HepG2 (cell line): Measurements from ENCODE around the gene PDE4DIP.
"Not testable (repeated sequence)": the region's sequence is repeated elsewhere in the genome, so short reads cannot be mapped to it uniquely, and the experiment has no call there.

Experiments
- ATRX ChIP-seq: sonication (generic); formaldehyde crosslinking; IDR thresholded peaks from 2 replicates; pipeline ENCODE4 v1.4.0; 2020; ENCODE audit warnings: missing genetic modification reagents, borderline replicate concordance
- EP300 ChIP-seq, 3 experiments: sonication (generic) in 1 of 3; formaldehyde crosslinking in 1 of 3; IDR thresholded peaks; 2 replicates each; pipeline versions ENCODE4 v1.5.1 to v1.6.1; 2011 to 2020; ENCODE audit warnings: low read depth in 2 of 3, low read length in 2 of 3, borderline replicate concordance in 1 of 3, improper control_type of control experiment in 1 of 3, mild to moderate bottlenecking in 1 of 3, missing genetic modification reagents in 1 of 3, moderate library complexity in 1 of 3
- ESRRA ChIP-seq: sonication (generic); formaldehyde crosslinking; IDR thresholded peaks from 2 replicates; pipeline ENCODE4 v1.5.1; 2020; ENCODE audit warnings: mild to moderate bottlenecking, low read depth, missing genetic modification reagents
- EZH2 ChIP-seq: conservative IDR thresholded peaks from 2 replicates; pipeline ENCODE4 v1.6.1; 2012; ENCODE audit warnings: mild to moderate bottlenecking, low read depth, low read length, moderate library complexity
- NCOA1 ChIP-seq: sonication (generic); formaldehyde crosslinking; IDR thresholded peaks from 2 replicates; pipeline ENCODE4 v1.9.0; 2021; ENCODE audit warnings: missing genetic modification reagents
- PHF21A ChIP-seq: sonication (generic); formaldehyde crosslinking; IDR thresholded peaks from 2 replicates; pipeline ENCODE4 v1.5.0; 2020; ENCODE audit warnings: mild to moderate bottlenecking, missing genetic modification reagents
- RAD21 ChIP-seq: fragments of 450-650 bp; formaldehyde crosslinking; IDR thresholded peaks from 2 replicates; pipeline ENCODE4 v1.5.0; 2020; ENCODE audit warnings: mild to moderate bottlenecking
- TOPORS ChIP-seq: sonication (generic); formaldehyde crosslinking; IDR thresholded peaks from 2 replicates; pipeline ENCODE4 v1.8.0; 2023; ENCODE audit warnings: mild to moderate bottlenecking, missing genetic modification reagents
- ZC3H4 ChIP-seq: sonication (generic); formaldehyde crosslinking; IDR thresholded peaks from 2 replicates; pipeline ENCODE4 v1.4.0; 2020; ENCODE audit warnings: missing genetic modification reagents, borderline replicate concordance
- ZHX1 ChIP-seq: sonication (generic); formaldehyde crosslinking; IDR thresholded peaks from 2 replicates; pipeline ENCODE4 v1.8.1; 2022; ENCODE audit warnings: low read depth, mild to moderate bottlenecking, missing genetic modification reagents
- ZKSCAN1 ChIP-seq: fragments of 150-350 bp; IDR thresholded peaks from 2 replicates; pipeline ENCODE4 v1.6.1; 2014; ENCODE audit warnings: low read length
- ZNF629 ChIP-seq: sonication (generic); formaldehyde crosslinking; conservative IDR thresholded peaks from 2 replicates; pipeline ENCODE4 v1.5.0; 2020; ENCODE audit warnings: missing genetic modification reagents
- ZNF746 ChIP-seq: sonication (generic); formaldehyde crosslinking; IDR thresholded peaks from 2 replicates; pipeline ENCODE4 v1.8.0; 2022; ENCODE audit warnings: mild to moderate bottlenecking, missing genetic modification reagents
- TF ChIP-seq, protein P1 (sequence below): sonication (generic); formaldehyde crosslinking; IDR thresholded peaks from 2 replicates; pipeline ENCODE4 v1.5.0; 2020; ENCODE audit warnings: mild to moderate bottlenecking, missing genetic modification reagents, moderate library complexity

DNA sequence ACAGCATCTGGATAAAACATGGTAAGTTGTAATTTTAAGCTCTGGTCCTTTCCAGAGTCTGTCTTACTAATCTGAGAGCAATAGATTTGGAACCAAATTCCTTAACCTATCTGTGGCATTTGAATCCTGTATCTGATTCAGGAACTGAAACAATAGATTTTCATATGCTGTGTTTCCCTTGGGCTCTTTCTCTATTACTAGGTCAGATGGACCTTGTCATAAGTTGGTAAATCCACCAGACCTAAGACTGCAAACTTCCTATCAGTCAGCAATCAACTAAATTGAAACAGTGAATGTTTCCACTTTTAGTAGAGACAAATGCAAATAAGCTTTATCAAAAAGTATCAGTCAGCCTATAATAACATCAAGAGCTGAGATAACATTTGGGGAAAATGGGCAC, 85.0 kb downstream of the PDE4DIP start:
- TF ChIP-seq ZHX1 (CRISPR knock-in tag); EZH2; PHF21A; NCOA1 (CRISPR knock-in tag); EP300 (IDR thresholded peaks at IDR 0.05; ENCODE audit: low read depth in 2 of 2, low read length in 2 of 2); EP300 (CRISPR knock-in tag; IDR thresholded peaks at IDR 0.05; ENCODE audit: borderline replicate concordance); ZKSCAN1; ESRRA (CRISPR knock-in tag); ZNF629 (CRISPR knock-in tag); ATRX (CRISPR knock-in tag); ZC3H4; ZNF746 (CRISPR knock-in tag); RAD21 (CRISPR knock-in tag); TOPORS (CRISPR knock-in tag): not testable (repeated sequence)
- TF ChIP-seq, protein P1, sequence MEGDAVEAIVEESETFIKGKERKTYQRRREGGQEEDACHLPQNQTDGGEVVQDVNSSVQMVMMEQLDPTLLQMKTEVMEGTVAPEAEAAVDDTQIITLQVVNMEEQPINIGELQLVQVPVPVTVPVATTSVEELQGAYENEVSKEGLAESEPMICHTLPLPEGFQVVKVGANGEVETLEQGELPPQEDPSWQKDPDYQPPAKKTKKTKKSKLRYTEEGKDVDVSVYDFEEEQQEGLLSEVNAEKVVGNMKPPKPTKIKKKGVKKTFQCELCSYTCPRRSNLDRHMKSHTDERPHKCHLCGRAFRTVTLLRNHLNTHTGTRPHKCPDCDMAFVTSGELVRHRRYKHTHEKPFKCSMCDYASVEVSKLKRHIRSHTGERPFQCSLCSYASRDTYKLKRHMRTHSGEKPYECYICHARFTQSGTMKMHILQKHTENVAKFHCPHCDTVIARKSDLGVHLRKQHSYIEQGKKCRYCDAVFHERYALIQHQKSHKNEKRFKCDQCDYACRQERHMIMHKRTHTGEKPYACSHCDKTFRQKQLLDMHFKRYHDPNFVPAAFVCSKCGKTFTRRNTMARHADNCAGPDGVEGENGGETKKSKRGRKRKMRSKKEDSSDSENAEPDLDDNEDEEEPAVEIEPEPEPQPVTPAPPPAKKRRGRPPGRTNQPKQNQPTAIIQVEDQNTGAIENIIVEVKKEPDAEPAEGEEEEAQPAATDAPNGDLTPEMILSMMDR (CRISPR knock-in tag): not testable (repeated sequence)
